Measurements from ENCODE around the gene SPATA46.

The SPATA46 gene

GRCh38 chr1:162364498-162364897, 12.2 kb downstream of the SPATA46 start:
- Histone ChIP-seq H2AFZ (ENCODE audit: low read length) (no peak overlapping the region), H3K4me2 (ENCODE audit: low read depth, low read length) (no peak overlapping the region), H3K9me3 (replicated peaks; ENCODE audit: insufficient read depth, low read length) (no peaks in the 10 kb centered on the region), H4K20me1 (ENCODE audit: insufficient read depth, low read length) (no peaks in the 10 kb centered on the region), H3K27ac (ENCODE audit: low read length) (no peak overlapping the region), H3F3A (ENCODE audit: insufficient read depth, low read length) (no peaks in the 10 kb centered on the region), H3K9me2 (replicated peaks; ENCODE audit: insufficient read depth, low read length) (no peaks in the 10 kb centered on the region), H3K79me2 (ENCODE audit: low read length) (no peaks in the 10 kb centered on the region), H3K27me3 (replicated peaks; ENCODE audit: insufficient read depth, low read length) (no peaks in the 10 kb centered on the region), H3K4me3 (ENCODE audit: low read length) (no peak overlapping the region), H3K36me3 (replicated peaks; ENCODE audit: insufficient read depth, low read length) (no peaks in the 10 kb centered on the region), H3K9ac (ENCODE audit: low read length) (no peak overlapping the region), H3K4me1 (ENCODE audit: low read length) (peaks cover 18% of the 10 kb centered on the region)
- TF ChIP-seq EZH2 (optimal IDR thresholded peaks at IDR 0.05; ENCODE audit: low read depth, low read length) (no peak), EZH2phosphoT487 (IDR thresholded peaks at IDR 0.05; ENCODE audit: low read length) (no peak)
- TF ChIP-seq, protein P1, sequence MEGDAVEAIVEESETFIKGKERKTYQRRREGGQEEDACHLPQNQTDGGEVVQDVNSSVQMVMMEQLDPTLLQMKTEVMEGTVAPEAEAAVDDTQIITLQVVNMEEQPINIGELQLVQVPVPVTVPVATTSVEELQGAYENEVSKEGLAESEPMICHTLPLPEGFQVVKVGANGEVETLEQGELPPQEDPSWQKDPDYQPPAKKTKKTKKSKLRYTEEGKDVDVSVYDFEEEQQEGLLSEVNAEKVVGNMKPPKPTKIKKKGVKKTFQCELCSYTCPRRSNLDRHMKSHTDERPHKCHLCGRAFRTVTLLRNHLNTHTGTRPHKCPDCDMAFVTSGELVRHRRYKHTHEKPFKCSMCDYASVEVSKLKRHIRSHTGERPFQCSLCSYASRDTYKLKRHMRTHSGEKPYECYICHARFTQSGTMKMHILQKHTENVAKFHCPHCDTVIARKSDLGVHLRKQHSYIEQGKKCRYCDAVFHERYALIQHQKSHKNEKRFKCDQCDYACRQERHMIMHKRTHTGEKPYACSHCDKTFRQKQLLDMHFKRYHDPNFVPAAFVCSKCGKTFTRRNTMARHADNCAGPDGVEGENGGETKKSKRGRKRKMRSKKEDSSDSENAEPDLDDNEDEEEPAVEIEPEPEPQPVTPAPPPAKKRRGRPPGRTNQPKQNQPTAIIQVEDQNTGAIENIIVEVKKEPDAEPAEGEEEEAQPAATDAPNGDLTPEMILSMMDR (IDR thresholded peaks at IDR 0.05; ENCODE audit: low read length): no peak
- DNase-seq: no peak

- H2AFZ ChIP-seq (ENCODE audit: low read length): no peak overlapping the region
- TF ChIP-seq EZH2 (optimal IDR thresholded peaks at IDR 0.05; ENCODE audit: low read depth, low read length) (no peak), EZH2phosphoT487 (IDR thresholded peaks at IDR 0.05; ENCODE audit: low read length) (no peak)
- TF ChIP-seq, protein P1 (IDR thresholded peaks at IDR 0.05; ENCODE audit: low read length): no peak
- H3K4me3 ChIP-seq (ENCODE audit: low read length): no peak overlapping the region
- no peaks in the 10 kb centered on the region for H3K79me2 ChIP-seq (ENCODE audit: low read length)
- H3K9me3 ChIP-seq (replicated peaks; ENCODE audit: insufficient read depth, low read length): no peaks in the 10 kb centered on the region
- peaks cover 22% of the 10 kb centered on the region for H3K4me1 ChIP-seq (ENCODE audit: low read length)
- DNase-seq: no peak
- H4K20me1 ChIP-seq (ENCODE audit: insufficient read depth, low read length): no peaks in the 10 kb centered on the region
- H3K4me2 ChIP-seq (ENCODE audit: low read depth, low read length): no peak overlapping the region
- no peaks in the 10 kb centered on the region for H3K36me3 ChIP-seq (replicated peaks; ENCODE audit: insufficient read depth, low read length)
- H3K27me3 ChIP-seq (replicated peaks; ENCODE audit: insufficient read depth, low read length): no peaks in the 10 kb centered on the region
- no peaks in the 10 kb centered on the region for H3F3A ChIP-seq (ENCODE audit: insufficient read depth, low read length)
- H3K27ac ChIP-seq (ENCODE audit: low read length): no peak overlapping the region
- no peaks in the 10 kb centered on the region for H3K9me2 ChIP-seq (replicated peaks; ENCODE audit: insufficient read depth, low read length)
- H3K9ac ChIP-seq (ENCODE audit: low read length): no peak overlapping the region
These were observed 12.8 kb downstream of the SPATA46 start for GRCh38 chr1:162363823-162364222.

DNA sequence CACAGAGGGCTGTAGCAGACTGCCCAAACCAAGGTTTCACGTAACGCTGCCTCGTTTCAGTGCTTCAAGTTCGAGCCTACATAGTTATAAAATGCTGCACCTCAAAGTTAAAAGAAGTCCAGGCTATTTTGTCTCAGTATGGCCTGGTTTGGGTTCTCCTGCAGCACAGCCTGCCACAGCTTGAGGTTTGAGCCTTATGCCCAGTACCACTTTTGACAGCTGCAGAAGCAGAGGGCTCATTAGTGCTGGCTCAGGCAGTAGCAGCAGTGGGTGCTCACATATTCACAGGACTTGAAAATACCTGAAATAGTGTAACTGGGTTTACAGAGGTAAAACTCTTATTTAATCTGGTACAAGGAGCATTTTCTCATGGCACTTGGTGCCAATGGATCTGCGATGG, 15.3 kb downstream of the SPATA46 start:
- Histone ChIP-seq H3F3A (ENCODE audit: insufficient read depth, low read length) (no peaks in the 10 kb centered on the region), H3K4me2 (ENCODE audit: low read depth, low read length) (no peak overlapping the region), H3K4me1 (ENCODE audit: low read length) (peaks cover 22% of the 10 kb centered on the region), H3K9ac (ENCODE audit: low read length) (no peak overlapping the region), H2AFZ (ENCODE audit: low read length) (no peak overlapping the region), H3K36me3 (replicated peaks; ENCODE audit: insufficient read depth, low read length) (no peaks in the 10 kb centered on the region), H3K27me3 (replicated peaks; ENCODE audit: insufficient read depth, low read length) (no peaks in the 10 kb centered on the region), H3K9me2 (replicated peaks; ENCODE audit: insufficient read depth, low read length) (no peaks in the 10 kb centered on the region), H4K20me1 (ENCODE audit: insufficient read depth, low read length) (no peaks in the 10 kb centered on the region), H3K9me3 (replicated peaks; ENCODE audit: insufficient read depth, low read length) (no peaks in the 10 kb centered on the region), H3K27ac (ENCODE audit: low read length) (no peak overlapping the region; the same call in 1 of the 2 replicates), H3K4me3 (ENCODE audit: low read length) (no peak overlapping the region), H3K79me2 (ENCODE audit: low read length) (no peaks in the 10 kb centered on the region)
- DNase-seq: no peak
- TF ChIP-seq, protein P1 (IDR thresholded peaks at IDR 0.05; ENCODE audit: low read length): no peak
- TF ChIP-seq EZH2phosphoT487 (IDR thresholded peaks at IDR 0.05; ENCODE audit: low read length) (no peak), EZH2 (optimal IDR thresholded peaks at IDR 0.05; ENCODE audit: low read depth, low read length) (no peak)

Measured in MM.1S (cell line).